CD8-positive, alpha-beta memory T cell (primary cell): Measurements from ENCODE around the gene DNAH1. TPM values are rescaled to one million over a fixed set of nuclear protein-coding genes. Genes with fewer than 3 reads are reported as not detected.

Experiments used
- CTCF ChIA-PET: fragments of 350-600 bp; sonication (Branson Sonifier 250); formaldehyde crosslinking; loops from one replicate; lab custom pipeline; 2021; ENCODE audit warnings: antibody characterized with exemption; lab: Charles Lee
- POLR2A ChIA-PET: fragments of 350-600 bp; sonication (Branson Sonifier 250); formaldehyde crosslinking; loops from one replicate; lab custom pipeline; 2021; ENCODE audit warnings: antibody characterized with exemption; lab: Charles Lee
- DNase-seq, 5 donors: peaks; one replicate each; pipeline versions ENCODE4 v3.0.0 to v3.0.0-alpha.2; 2020 to 2022; ENCODE audit warnings: mixed read lengths in 1 of 5
- H3K27ac ChIP-seq: one replicate; pipeline ENCODE4 v1.7.0; 2013; ENCODE audit warnings: low read depth, mild to moderate bottlenecking, low read length, moderate library complexity
- H3K27me3 ChIP-seq: 2 replicates; pipeline ENCODE4 v1.7.0; 2013; ENCODE audit warnings: low read length, mild to moderate bottlenecking; ENCODE audit not compliant: insufficient read depth, poor library complexity, severe bottlenecking
- H3K36me3 ChIP-seq: 2 replicates; pipeline ENCODE4 v1.7.0; 2013; ENCODE audit warnings: mild to moderate bottlenecking, low read length, moderate library complexity; ENCODE audit not compliant: insufficient read depth
- H3K4me1 ChIP-seq: 2 replicates; pipeline ENCODE4 v1.7.0; 2013; ENCODE audit warnings: mild to moderate bottlenecking, low read length, moderate library complexity; ENCODE audit not compliant: insufficient read depth
- H3K4me3 ChIP-seq: 2 replicates; pipeline ENCODE4 v1.7.0; 2013; ENCODE audit warnings: mild to moderate bottlenecking, low read length
- H3K9me3 ChIP-seq: 2 replicates; pipeline ENCODE4 v1.7.0; 2013; ENCODE audit warnings: mild to moderate bottlenecking, low read length
- H3K27ac Mint-ChIP-seq, 8 donors: one replicate each; pipeline ENCODE4 v1.8.0; 2020 to 2021; ENCODE audit warnings: mixed read lengths in 8 of 8, mild to moderate bottlenecking in 6 of 8, inconsistent platforms in 3 of 8, moderate library complexity in 3 of 8
- H3K27me3 Mint-ChIP-seq, 2 donors: one replicate each; pipeline ENCODE4 v1.8.0; 2020 to 2021; ENCODE audit warnings: mixed read lengths in 2 of 2, mild to moderate bottlenecking in 1 of 2, moderate library complexity in 1 of 2
- H3K36me3 Mint-ChIP-seq, 3 donors: one replicate each; pipeline ENCODE4 v1.8.0; 2020 to 2021; ENCODE audit warnings: mixed read lengths in 3 of 3, inconsistent platforms in 1 of 3, mild to moderate bottlenecking in 1 of 3
- H3K4me1 Mint-ChIP-seq, 3 donors: one replicate each; pipeline ENCODE4 v1.8.0; 2020 to 2021; ENCODE audit warnings: mixed read lengths in 3 of 3, inconsistent platforms in 1 of 3, mild to moderate bottlenecking in 1 of 3
- H3K4me3 Mint-ChIP-seq, 7 donors: one replicate each; pipeline ENCODE4 v1.8.0; 2020 to 2021; ENCODE audit warnings: mixed read lengths in 7 of 7, mild to moderate bottlenecking in 6 of 7, moderate library complexity in 4 of 7, inconsistent platforms in 2 of 7
- H3K9me3 Mint-ChIP-seq, 5 donors: one replicate each; pipeline ENCODE4 v1.8.0; 2020 to 2022; ENCODE audit warnings: mixed read lengths in 5 of 5, mild to moderate bottlenecking in 3 of 5, moderate library complexity in 2 of 5, inconsistent platforms in 1 of 5
- polyA plus RNA-seq: library from polyadenylated mRNA; unstranded; fragments of 300-500 nt; fragmentation: Illumina TruSeq; gene quantifications from one replicate; pipeline ENCODE4 v1.2.3, GENCODE V29; 2021
- total RNA-seq, 2 experiments: library from RNA; stranded (reverse); gene quantifications; one replicate each; pipeline ENCODE4 v1.2.3, GENCODE V29; 2021

Gene DNAH1
- total and polyA plus RNA-seq, 3 experiments from 2014 or later: 1.0 to 7.0 (median 7.0) TPM

GRCh38 chr3:52443268-52443610, 127.1 kb downstream of the DNAH1 start:
- no peak for DNase-seq
- ChIA-PET CTCF (no interaction called here), POLR2A (no interaction called here)
- no peak overlapping the region for H3K4me3 ChIP-seq
- H3K27me3 Mint-ChIP-seq: peaks cover 0 to 1% of the 10 kb centered on the region in 2 donors
- no peaks in the 10 kb centered on the region for H3K36me3 ChIP-seq
- H3K9me3 ChIP-seq: no peaks in the 10 kb centered on the region
- no peak overlapping the region for H3K27ac Mint-ChIP-seq
- peaks cover 12% of the 10 kb centered on the region for H3K4me1 ChIP-seq
- no peak overlapping the region for H3K27ac ChIP-seq
- no peaks in the 10 kb centered on the region for H3K27me3 ChIP-seq
- H3K9me3 Mint-ChIP-seq: no peaks in the 10 kb centered on the region
- no peaks in the 10 kb centered on the region for H3K36me3 Mint-ChIP-seq
- no peak overlapping the region for H3K4me3 Mint-ChIP-seq
- peaks cover 7 to 10% (median 9%) of the 10 kb centered on the region in 3 donors for H3K4me1 Mint-ChIP-seq

- H3K27ac Mint-ChIP-seq: peak overlapping the region in 1 of 8 donors; percentile 50
- peaks cover 7 to 10% (median 9%) of the 10 kb centered on the region in 3 donors for H3K4me1 Mint-ChIP-seq
- CTCF ChIA-PET: interaction anchor here (1.2 kb wide), 1 partner anchor 16 kb away, joined by 3 read pairs; no protein-coding TSS in a partner anchor
- no peaks in the 10 kb centered on the region for H3K36me3 Mint-ChIP-seq
- H3K36me3 ChIP-seq: no peaks in the 10 kb centered on the region
- no peaks in the 10 kb centered on the region for H3K27me3 ChIP-seq
- peaks cover 0 to 1% of the 10 kb centered on the region in 2 donors for H3K27me3 Mint-ChIP-seq
- POLR2A ChIA-PET: no interaction called here
- no peaks in the 10 kb centered on the region for H3K9me3 Mint-ChIP-seq
- H3K4me1 ChIP-seq: peaks cover 12% of the 10 kb centered on the region
- DNase-seq: no peak
- H3K4me3 ChIP-seq: no peak overlapping the region
- H3K27ac ChIP-seq: no peak overlapping the region
- no peaks in the 10 kb centered on the region for H3K9me3 ChIP-seq
- H3K4me3 Mint-ChIP-seq: no peak overlapping the region
These were observed 127.9 kb downstream of the DNAH1 start for GRCh38 chr3:52443791-52444687.

GRCh38 chr3:52444860-52445793, 129.0 kb downstream of the DNAH1 start, which contains the start of gene SEMA3G:
Gene SEMA3G, minus strand, starts transcription at chr3:52445103. Its CDS starts 76 bp downstream, at chr3:52445027.
- no peak within 1 kb of the TSS for H3K4me3 ChIP-seq
- H3K4me3 Mint-ChIP-seq: no peak within 1 kb of the TSS

GRCh38 chr3:52446042-52446441, 129.9 kb downstream of the DNAH1 start:
- Mint-ChIP-seq H3K27me3 (peaks cover 0 to 1% of the 10 kb centered on the region in 2 donors), H3K4me1 (peaks cover 7 to 10% (median 9%) of the 10 kb centered on the region in 3 donors)
- POLR2A ChIA-PET: interaction anchor here (0.6 to 1.5 kb wide), 2 partner anchors 33 to 111 kb away, joined by 4 read pairs; no protein-coding TSS in a partner anchor

More at GRCh38 chr3:52444860-52445793, 129.0 kb downstream of the DNAH1 start, which contains the start of gene SEMA3G:
- CTCF ChIA-PET: interaction anchor here (0.7 to 2.1 kb wide), 10 partner anchors 11 to 443 kb away, joined by 3 to 5 read pairs (median 4); no protein-coding TSS in a partner anchor
- no peak within 1 kb of the TSS for H3K27ac ChIP-seq
- Mint-ChIP-seq H3K9me3 (no peaks in the 10 kb centered on the region), H3K27ac (peak within 1 kb of the TSS in 2 of 8 donors; percentile 50 to 64), H3K27me3 (peaks cover 0 to 1% of the 10 kb centered on the region in 2 donors), H3K4me1 (peaks cover 7 to 10% (median 9%) of the 10 kb centered on the region in 3 donors), H3K36me3 (no peaks in the 10 kb centered on the region)
- no peaks in the 10 kb centered on the region for H3K9me3 ChIP-seq
- H3K36me3 ChIP-seq: no peaks in the 10 kb centered on the region
- H3K27me3 ChIP-seq: no peaks in the 10 kb centered on the region
- DNase-seq: peak; percentile 59 to 84 (median 60)
- peaks cover 12% of the 10 kb centered on the region for H3K4me1 ChIP-seq
- POLR2A ChIA-PET: interaction anchor here (1.5 kb wide), 1 partner anchor 33 kb away, joined by 4 read pairs; no protein-coding TSS in a partner anchor

DNA sequence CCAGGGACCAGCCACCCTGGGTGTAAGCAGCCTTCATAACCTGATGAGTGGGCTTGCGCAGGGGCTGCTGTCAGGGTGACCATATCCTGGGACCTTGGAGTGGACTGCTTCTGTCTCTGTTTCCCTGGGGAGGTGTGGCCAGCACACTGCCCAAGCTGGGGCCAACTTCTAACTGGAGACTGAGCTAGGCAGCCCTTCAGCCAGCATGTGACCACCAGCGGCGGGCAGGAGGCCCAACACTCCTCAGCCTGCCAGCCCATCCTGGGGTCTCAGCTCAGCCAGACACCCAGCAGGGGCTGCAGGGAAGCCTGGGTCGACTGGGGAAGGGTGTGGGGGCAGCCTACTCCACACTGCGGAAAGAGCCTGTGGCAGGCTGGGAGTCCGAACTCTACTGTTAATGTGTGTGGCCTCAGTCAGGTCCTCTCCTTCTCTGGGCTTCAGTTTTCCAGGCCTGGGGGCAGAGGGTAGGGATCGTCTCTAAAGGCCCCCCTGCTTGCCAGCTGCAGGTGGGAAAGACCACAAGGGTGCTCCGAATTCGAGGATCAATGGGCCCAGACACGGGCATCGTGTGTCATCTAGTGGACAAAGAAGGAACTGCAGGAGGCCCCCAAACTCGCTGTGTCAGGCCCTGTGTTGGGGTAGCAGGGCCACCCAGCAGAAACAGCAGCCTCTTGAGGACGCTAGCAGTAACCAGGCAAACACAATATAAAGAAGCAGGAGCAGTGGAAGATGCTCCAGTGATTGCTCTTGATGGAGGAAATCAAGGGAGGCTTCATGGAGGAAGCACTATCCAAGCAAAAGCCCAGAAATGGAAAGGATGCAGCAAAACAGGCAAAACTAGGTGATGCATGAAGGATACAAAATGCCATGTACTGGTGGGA, 130.8 kb downstream of the DNAH1 start:
- H3K27ac Mint-ChIP-seq: peak overlapping the region in 4 of 8 donors; percentile 0 to 92 (median 29)
- peaks cover 0 to 1% of the 10 kb centered on the region in 2 donors for H3K27me3 Mint-ChIP-seq
- H3K4me3 Mint-ChIP-seq: peak overlapping the region in 1 of 7 donors; percentile 15
- ChIA-PET CTCF (interaction anchor here (0.6 to 3.5 kb wide), 26 partner anchors 11 to 445 kb away, joined by 3 to 20 read pairs (median 4); partner anchors contain the start of gene UQCC5), POLR2A (interaction anchor here (0.6 to 1.5 kb wide), 2 partner anchors 34 to 112 kb away, joined by 4 read pairs; no protein-coding TSS in a partner anchor)
- H3K4me1 ChIP-seq: peaks cover 12% of the 10 kb centered on the region
- H3K9me3 ChIP-seq: no peaks in the 10 kb centered on the region
- H3K27me3 ChIP-seq: no peaks in the 10 kb centered on the region
- H3K4me1 Mint-ChIP-seq: peaks cover 7 to 10% (median 9%) of the 10 kb centered on the region in 3 donors
- no peaks in the 10 kb centered on the region for H3K36me3 Mint-ChIP-seq
- H3K27ac ChIP-seq: no peak overlapping the region
- H3K4me3 ChIP-seq: no peak overlapping the region
- H3K36me3 ChIP-seq: no peaks in the 10 kb centered on the region
- DNase-seq: peak; percentile 59 to 79 (median 65)
- H3K9me3 Mint-ChIP-seq: no peaks in the 10 kb centered on the region

More at GRCh38 chr3:52446042-52446441, 129.9 kb downstream of the DNAH1 start:
- Mint-ChIP-seq H3K27ac (no peak overlapping the region), H3K9me3 (no peaks in the 10 kb centered on the region), H3K4me3 (no peak overlapping the region), H3K36me3 (no peaks in the 10 kb centered on the region)
- no peak overlapping the region for H3K4me3 ChIP-seq
- H3K27me3 ChIP-seq: no peaks in the 10 kb centered on the region
- DNase-seq: no peak
- CTCF ChIA-PET: interaction anchor here (0.9 to 3.5 kb wide), 15 partner anchors 12 to 444 kb away, joined by 3 to 20 read pairs (median 4); no protein-coding TSS in a partner anchor
- no peak overlapping the region for H3K27ac ChIP-seq
- no peaks in the 10 kb centered on the region for H3K9me3 ChIP-seq
- peaks cover 12% of the 10 kb centered on the region for H3K4me1 ChIP-seq
- no peaks in the 10 kb centered on the region for H3K36me3 ChIP-seq

DNA sequence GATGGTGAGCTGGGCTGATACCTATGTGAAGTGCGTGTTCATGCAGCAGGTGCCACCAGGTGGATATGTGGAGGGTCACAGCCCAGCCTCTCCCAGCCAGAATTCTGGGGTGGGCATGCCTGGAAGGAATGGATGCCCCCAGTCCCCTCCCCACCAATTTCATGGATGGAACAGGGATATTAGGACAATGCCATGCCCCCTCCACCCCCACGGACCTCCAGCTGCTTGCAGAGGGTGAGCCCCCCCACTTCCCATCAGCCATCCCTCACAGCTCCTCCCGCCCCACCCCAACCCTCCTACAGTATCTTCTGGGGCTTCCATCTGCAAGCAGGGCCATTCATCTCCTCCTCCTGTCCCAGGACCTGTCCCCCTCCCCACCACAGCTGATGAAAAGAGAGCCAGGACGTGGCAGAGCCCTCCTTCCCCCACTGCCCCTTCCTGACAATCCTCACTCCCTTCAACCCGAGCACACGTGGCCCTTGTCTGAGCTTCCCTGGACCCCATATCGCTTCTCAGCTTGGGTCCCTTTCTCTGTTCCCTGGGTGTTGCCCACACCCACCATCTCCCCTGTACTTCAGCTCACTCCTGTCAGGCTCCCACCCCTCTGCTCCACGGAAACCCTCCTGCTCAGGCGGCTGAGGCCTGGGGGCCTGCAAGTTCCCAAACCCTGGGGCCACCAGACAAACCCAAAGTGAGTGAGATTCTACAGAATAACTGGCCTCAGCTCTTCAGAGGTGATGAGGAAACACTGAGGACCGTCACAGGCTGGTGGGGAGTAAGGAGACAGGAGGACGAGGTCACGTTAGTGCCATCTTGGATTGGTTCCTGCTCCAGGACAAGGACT, 131.6 kb downstream of the DNAH1 start:
- Histone ChIP-seq H3K9me3 (no peaks in the 10 kb centered on the region), H3K27me3 (no peaks in the 10 kb centered on the region), H3K4me3 (no peak overlapping the region), H3K4me1 (peaks cover 12% of the 10 kb centered on the region), H3K36me3 (no peaks in the 10 kb centered on the region), H3K27ac (no peak overlapping the region)
- no peak for DNase-seq
- Mint-ChIP-seq H3K9me3 (no peaks in the 10 kb centered on the region), H3K4me3 (peak overlapping the region in 1 of 7 donors; percentile 15), H3K27ac (peak overlapping the region in 2 of 8 donors; percentile 44 to 92), H3K36me3 (no peaks in the 10 kb centered on the region), H3K4me1 (peaks cover 7 to 10% (median 9%) of the 10 kb centered on the region in 3 donors), H3K27me3 (peaks cover 0 to 1% of the 10 kb centered on the region in 2 donors)
- POLR2A ChIA-PET: no interaction called here
- CTCF ChIA-PET: interaction anchor here (0.6 to 3.5 kb wide), 19 partner anchors 10 to 395 kb away, joined by 3 to 20 read pairs (median 4); partner anchors contain the start of gene UQCC5
